GM21737 (cell line): Measurements from ENCODE around the gene DDX49.

Source experiments
- ATAC-seq: cut with Tn5 transposase; IDR thresholded peaks from one replicate; pipeline ENCODE4 v1.9.1; 2021; ENCODE audit warnings: mild to moderate bottlenecking, moderate library complexity; ENCODE audit not compliant: unreplicated experiment

The DDX49 gene

DNA sequence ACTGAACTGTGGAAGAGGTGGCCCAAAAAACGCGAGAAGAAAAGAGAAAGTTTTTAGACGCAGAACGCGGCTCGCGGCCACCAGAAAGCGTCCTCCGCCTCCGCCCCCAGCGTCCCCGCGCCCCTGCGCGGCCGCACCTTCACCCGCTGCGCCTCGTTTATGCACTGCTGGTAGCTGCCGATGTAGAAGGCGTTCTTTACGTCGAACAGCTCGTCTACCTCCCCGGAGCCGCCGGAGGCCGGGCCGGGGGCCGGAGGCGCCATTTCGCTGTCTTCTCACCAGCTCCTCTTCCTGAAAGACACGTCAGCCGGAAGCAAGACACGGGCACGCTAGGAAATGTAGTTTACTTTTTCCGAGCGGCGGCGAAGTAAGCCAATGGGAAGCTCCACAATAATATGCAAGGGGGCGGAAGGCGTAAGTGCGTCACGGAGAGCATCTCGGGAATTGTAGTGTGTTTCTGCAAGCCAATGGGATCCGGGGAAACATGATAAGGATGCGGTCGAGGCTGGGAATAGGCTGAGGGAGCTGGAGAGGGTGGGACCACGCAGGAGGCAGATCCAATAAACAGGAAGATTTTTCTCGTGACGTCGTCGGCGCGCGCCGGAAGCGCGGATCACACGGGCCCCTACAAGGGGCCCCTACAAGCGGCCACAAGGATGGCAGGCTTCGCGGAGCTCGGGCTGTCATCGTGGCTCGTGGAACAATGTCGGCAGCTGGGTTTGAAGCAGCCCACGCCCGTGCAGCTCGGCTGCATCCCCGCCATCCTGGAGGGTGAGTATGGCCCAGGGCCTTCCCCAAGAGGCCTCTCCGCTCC is at the start of gene DDX49, which contains the start of gene COPE:
TSS of gene DDX49 (plus strand) at position 630 of the 814 bp plus-strand sequence. CDS start at position 657, 27 bp downstream.
TSS of gene COPE (minus strand) at position 302 of the 814 bp plus-strand sequence. CDS start at position 263, 39 bp downstream.
- ATAC-seq, result peak; percentile 86

- ATAC-seq, result no peak
Observed at GRCh38 chr19:18869781-18870530, 49.6 kb upstream of the DDX49 start.

- ATAC-seq, result no peak
Observed at GRCh38 chr19:18870531-18871172, 48.9 kb upstream of the DDX49 start.

GRCh38 chr19:18871543-18871942 is 48.0 kb upstream of the DDX49 start:
- ATAC-seq, result no peak

DNA sequence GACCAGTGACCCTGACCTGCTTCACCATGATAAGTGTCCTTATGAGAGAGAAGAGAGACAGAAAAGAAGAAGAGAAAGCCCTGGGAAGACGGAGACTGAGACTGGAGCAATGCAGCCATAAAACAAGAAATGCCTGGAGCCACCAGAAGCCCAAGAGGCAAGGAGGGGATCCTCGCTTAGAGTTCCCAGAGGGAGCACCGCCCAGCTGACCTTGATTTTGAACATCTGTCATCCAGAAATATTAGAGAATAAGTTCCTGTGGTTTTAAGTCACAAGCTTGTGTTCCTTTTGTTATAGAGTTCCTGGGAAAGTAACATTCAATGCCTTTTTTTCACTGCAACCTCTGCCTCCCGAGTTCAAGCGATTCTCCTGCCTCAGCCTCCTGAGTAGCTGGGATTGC is 43.8 kb upstream of the DDX49 start:
- ATAC-seq, result no peak

GRCh38 chr19:18876865-18877264 is 42.6 kb upstream of the DDX49 start:
- ATAC-seq, result no peak

GRCh38 chr19:18878058-18878797 is 41.3 kb upstream of the DDX49 start:
- ATAC-seq, result no peak

- ATAC-seq, result no peak
Observed at GRCh38 chr19:18878858-18879578, 40.5 kb upstream of the DDX49 start.

DNA sequence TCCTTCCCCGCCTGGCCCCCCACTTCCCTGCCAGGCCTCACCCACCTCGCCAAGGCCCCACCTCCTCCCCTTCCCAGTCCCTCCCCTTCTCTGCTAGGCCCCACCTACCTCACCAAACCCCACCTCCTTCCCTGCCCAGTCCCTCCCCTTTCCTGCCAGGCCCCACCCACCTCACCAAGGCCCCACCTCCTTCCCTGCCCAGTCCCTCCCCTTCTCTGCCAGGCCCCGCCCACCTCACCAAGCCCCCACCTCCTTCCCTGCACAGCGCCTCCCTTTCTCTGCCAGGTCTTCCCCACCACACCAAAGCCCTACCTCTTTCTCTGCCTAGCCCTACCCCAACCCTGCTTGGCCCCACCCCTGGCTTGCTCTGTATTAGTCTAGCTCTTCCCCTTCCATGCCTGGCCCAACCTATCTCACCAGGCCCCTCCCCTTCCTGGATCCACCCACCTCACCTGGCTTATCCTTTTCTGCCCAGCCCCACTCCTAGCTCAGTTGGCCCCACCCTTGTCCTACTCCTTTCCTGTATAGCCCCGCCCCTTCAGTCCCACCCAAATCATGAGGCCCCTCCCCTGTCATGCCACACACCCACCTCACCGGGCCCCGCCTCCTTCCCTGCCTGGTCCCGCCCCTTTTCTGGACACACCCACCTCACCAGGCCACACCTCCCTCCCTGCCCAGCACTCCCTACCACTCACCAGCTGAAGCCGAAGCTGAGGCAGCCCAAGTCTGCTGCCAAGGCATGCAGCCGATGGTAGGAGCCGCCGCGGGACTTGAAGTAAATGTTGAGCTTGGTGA is 39.7 kb upstream of the DDX49 start:
- ATAC-seq, result no peak

DNA sequence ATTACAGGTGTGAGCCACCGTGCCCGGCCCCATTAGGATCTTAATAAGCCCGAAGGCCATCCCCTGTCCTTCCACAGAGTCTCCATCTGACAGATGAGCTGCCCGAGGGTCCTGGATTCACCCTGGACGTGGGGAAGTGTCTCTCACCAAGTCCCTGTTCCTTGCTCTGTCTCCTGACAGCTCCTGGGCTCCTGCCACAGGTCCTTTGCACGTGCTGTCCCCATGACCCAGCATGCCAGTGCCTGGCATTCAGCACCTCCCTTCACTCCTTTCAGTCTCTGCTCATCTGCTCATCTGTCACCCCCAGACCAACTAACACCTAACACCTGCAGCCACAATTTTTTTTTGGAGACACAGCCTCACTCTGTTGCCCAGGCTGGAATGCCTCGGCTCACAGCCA is 38.0 kb upstream of the DDX49 start:
- ATAC-seq, result no peak

DNA sequence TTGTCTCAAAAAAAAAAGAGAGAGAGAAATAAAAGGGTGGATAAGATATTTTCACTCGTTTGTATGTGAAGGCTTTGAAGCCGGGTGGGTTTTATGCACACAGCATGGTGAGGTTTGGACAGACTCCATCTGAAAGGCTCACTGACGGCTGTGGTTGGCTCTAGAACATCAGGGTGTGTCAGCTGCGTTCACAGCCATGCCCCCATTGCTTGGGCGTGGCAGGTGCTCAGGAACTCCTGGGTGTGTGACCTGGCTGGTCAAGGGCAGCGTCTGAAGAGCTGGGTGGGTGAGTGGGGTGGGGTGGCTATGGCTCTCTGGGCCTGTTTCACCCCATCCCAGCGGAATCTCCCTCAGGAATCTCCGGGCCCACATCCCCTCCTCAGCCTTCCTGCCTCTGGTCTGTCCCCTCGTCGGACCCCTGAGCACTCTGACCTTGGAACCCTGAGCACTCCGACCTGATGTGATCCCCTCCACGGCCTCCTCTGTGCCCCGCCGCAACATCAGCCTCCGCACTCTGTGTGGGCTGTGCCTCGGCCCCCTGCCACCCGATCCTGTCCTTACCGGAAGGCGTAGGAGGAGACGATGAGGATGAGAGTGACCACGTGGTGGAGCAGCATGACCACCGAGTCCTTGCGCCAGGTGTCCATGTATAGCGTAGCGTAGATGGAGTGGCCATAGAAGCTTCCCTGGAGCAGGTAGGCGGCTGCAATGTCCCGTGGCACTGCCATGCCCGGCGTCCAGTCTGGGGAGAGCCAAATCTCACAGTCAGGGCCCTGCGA is 35.8 kb upstream of the DDX49 start:
- no peak for ATAC-seq

DNA sequence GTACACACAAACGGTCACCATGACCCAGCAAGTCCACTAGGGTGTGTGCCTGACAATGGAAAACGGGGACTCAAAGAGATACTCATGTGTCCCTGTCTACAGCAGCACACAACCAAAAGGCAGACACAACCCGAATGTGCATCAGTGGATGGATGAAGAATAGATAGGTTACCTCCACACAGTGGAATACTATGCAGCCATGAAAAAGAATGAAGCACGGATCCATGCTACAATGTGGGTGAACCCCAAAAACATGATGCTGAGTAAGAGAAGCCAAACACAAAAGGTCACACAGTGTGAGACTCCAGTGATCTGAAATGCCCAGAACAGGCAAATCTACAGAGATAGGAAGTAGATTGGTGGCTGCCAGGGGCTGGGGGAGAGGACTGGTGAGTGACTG is 32.5 kb upstream of the DDX49 start:
- ATAC-seq, result no peak

DNA sequence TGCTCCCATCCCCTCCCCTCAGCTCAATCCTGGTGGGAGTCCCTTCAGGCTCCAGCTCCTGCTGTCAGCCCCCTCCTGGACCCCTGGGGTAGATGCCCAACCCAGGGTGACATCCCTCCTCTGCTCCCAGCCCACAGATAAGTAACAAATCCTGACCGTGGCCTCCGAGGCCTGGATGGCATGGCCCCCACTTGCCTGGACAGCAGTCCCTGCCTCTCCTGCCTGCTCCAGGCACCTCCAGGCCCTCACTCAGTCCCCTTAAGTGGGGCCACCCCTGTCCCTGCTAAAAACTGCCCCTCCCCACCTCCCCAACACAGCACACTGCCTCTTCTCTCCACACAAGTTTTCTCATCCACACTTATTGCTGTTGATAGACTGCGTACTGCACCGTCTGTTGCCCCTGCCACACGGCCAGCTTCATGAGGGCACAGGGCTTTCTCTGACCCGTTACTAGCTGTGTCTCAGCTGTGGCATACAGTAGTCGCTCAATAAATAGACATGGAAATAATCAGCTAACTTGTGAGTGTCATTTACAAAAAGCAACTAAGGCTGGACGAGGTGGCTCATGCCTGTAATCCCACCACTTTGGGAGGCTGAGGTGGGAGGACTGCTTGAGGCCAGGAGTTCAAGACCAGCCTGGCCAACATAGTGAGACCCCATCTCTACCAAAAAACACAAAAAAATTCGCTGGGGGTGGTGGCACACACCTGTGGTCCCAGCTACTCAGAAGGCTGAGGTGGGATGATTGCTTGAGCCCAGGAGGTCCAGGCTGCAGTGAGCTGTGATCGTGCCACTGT is 29.4 kb upstream of the DDX49 start:
- no peak for ATAC-seq

GRCh38 chr19:18893587-18894253 is 25.8 kb upstream of the DDX49 start:
- ATAC-seq, result no peak

DNA sequence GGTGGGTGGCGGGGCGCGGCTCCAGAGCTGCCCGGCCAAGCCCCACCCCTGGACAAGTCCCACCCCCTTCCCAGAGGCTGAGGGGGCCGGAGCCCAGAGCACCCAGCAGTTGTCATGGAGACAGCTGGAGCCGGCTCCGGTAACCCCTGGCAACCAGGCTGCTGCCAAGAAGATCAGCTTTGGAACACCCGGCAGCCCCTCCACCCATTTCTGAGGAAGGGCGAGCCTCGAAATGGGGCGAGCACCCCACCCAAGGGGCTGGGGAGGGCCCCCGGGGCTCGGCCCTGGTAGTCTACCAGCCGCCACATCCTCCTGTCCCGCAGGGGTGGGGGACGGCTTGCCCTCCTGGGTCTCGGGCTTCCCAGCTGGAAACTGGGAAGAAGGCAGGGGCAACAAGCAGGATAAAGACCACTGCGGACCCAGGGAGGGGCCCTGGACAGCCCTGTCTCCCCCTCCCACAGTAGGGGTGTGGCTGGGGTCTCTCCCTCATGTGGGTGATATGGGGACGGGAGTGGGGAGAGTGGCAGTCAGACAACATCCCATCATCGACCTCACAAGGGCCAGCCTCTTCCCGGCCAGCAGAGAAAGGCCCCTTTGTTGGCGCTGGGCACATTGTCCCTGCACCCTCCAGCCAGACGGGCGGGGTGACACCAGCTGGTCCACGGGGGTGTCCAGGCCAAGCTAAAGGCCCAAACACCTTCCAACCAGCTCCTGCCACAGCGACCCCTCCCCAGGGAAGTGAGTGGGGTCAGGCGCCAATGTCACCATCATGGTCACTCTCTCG is 25.1 kb upstream of the DDX49 start:
- ATAC-seq, result no peak

DNA sequence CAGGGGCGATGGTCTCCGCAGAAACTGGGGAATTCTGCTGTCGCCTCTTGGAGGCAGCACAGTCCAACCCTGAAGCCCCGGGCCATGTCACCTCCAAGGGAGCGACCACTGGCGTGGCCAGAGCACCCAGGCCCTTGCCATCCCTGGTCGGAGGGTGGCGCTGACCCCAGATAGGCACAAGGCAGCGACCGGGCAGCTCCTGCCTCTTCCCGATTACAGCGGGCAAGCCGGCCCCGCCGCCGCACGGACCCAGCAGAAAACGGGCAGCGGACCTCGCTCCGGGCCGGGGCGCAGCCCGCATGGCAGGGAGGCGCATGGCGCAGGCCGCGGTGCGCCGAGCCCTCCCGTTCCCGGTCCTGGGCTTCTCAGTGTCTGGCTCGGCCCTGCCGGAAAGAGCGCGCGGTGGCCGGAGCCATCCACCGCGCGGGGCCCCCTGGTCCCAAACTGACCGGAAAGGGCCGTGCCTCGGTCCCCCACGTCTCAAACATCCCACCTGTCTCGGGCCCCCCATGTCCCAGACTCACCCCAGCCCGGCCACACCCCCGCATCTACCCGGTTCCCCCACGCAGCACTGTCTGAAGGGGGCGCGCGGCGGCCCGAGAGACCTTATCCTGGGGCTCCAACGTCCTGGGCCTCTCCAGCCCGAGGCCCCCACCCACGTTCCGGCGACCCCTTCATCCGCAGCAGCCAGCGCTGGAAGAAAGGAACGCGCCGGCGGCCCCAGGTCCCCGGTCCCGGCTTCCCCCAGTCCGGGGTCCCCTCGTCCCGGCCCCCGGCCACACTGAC is 24.3 kb upstream of the DDX49 start:
- no peak for ATAC-seq
